ENCODE measurements around the gene LRRC75A. TPM values are rescaled to one million over a fixed set of nuclear protein-coding genes. Genes with fewer than 3 reads are reported as not detected.
A peak's percentile ranks its signal among the peaks of the same experiment; 100 is the strongest.
"Not testable (repeated sequence)": the region's sequence is repeated elsewhere in the genome, so short reads cannot be mapped to it uniquely, and the experiment has no call there.

The LRRC75A gene
- total RNA-seq, 3 donors from 2014 or later, result 1.5 to 3.3 (median 1.6) TPM

DNA sequence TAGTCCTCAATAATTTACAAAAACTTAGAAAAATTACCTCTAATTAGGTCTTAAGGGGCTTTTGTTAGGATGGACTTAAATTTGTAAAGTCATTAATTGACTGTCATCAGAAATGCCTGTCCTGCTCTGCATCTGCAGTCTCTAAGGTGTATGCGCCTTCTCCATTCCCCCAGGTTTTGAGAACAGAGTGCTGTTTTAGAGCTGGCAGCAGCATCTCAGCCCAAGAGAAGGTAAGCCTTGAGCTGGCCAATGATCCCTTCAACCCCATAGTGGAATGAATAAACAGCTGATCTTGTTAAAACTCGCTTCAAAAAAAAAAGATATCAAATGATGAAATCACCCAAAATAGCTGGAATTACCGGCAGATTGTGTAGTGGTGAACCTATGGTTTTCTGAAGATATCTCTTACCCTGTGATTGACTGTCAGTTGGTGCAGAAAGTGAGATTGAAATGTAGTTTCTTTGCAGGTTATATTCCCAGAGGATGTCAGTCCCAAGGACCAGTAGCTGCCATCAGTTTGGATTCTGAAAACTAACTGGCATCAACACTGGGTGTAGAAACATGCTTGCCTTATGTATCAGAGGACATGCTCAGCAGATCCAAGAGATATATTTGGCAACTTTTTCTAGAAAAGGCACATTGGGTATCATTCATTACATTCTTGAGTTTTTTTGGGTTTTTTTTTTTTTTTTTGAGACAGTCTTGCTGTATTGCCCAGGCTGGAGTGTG lies 50.9 kb downstream of the LRRC75A start:
- H3K4me3 ChIP-seq, result no peak overlapping the region
- no peak overlapping the region for H3K27ac ChIP-seq
- no peaks in the 10 kb centered on the region for H3K9me3 ChIP-seq
- no peaks in the 10 kb centered on the region for H3K27me3 ChIP-seq
- peaks cover 0 to 6% of the 10 kb centered on the region in 2 donors for H3K4me1 ChIP-seq
- H3K36me3 ChIP-seq, result no peaks in the 10 kb centered on the region
- TF ChIP-seq, protein P1, sequence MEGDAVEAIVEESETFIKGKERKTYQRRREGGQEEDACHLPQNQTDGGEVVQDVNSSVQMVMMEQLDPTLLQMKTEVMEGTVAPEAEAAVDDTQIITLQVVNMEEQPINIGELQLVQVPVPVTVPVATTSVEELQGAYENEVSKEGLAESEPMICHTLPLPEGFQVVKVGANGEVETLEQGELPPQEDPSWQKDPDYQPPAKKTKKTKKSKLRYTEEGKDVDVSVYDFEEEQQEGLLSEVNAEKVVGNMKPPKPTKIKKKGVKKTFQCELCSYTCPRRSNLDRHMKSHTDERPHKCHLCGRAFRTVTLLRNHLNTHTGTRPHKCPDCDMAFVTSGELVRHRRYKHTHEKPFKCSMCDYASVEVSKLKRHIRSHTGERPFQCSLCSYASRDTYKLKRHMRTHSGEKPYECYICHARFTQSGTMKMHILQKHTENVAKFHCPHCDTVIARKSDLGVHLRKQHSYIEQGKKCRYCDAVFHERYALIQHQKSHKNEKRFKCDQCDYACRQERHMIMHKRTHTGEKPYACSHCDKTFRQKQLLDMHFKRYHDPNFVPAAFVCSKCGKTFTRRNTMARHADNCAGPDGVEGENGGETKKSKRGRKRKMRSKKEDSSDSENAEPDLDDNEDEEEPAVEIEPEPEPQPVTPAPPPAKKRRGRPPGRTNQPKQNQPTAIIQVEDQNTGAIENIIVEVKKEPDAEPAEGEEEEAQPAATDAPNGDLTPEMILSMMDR (IDR thresholded peaks at IDR 0.05), result no peak
- no peak for TF ChIP-seq POLR2AphosphoS5 (IDR thresholded peaks at IDR 0.05)
- TF ChIP-seq POLR2A (IDR thresholded peaks at IDR 0.05), result no peak
- intact Hi-C loops (cut with DNase I; ENCODE audit: low total_unique reads), result no loop called here
- DNase-seq (ENCODE audit: low spot score in 2 of 2), result no peak

DNA sequence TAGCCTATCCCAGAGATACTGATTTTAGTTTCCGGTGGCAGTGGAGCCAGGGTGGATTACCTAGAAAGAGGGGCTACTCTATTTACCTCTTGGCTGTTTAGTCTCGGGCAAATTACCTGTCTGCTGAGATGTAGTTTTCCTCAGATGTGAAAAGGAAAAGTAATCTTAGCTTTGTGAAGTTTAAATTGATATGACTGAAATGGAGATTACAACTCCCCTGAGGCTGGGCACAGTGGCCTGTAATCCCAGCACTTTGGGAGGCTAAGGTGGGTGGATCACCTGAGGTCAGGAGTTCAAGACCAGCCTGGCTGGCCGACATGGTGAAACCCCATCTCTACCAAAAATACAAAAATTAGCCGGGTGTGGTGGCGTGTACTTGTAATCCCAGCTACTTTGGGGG lies 51.6 kb downstream of the LRRC75A start:
- DNase-seq (ENCODE audit: low spot score in 2 of 2); intact Hi-C loops (cut with DNase I; ENCODE audit: low total_unique reads); H3K9me3 ChIP-seq; H3K4me1 ChIP-seq; H3K27me3 ChIP-seq; H3K36me3 ChIP-seq: not testable (repeated sequence)
- Histone ChIP-seq H3K27ac (peak overlapping the region; percentile 86 to 91), H3K4me3 (peak overlapping the region; percentile 87 to 92 (median 91))

- peaks cover 0 to 6% of the 10 kb centered on the region in 2 donors for H3K4me1 ChIP-seq
- no peak for DNase-seq (ENCODE audit: low spot score in 2 of 2)
- intact Hi-C loops (cut with DNase I; ENCODE audit: low total_unique reads), result no loop called here
- H3K9me3 ChIP-seq, result no peaks in the 10 kb centered on the region
- TF ChIP-seq, protein P1 (IDR thresholded peaks at IDR 0.05), result no peak
- TF ChIP-seq POLR2A (IDR thresholded peaks at IDR 0.05), result no peak
- TF ChIP-seq POLR2AphosphoS5 (IDR thresholded peaks at IDR 0.05), result no peak
- no peaks in the 10 kb centered on the region for H3K27me3 ChIP-seq
- H3K27ac ChIP-seq, result peak overlapping the region; percentile 86 to 91
- no peaks in the 10 kb centered on the region for H3K36me3 ChIP-seq
- peak overlapping the region; percentile 87 to 92 (median 91) for H3K4me3 ChIP-seq
These were observed 52.1 kb downstream of the LRRC75A start for GRCh38 chr17:16439811-16440351.

DNA sequence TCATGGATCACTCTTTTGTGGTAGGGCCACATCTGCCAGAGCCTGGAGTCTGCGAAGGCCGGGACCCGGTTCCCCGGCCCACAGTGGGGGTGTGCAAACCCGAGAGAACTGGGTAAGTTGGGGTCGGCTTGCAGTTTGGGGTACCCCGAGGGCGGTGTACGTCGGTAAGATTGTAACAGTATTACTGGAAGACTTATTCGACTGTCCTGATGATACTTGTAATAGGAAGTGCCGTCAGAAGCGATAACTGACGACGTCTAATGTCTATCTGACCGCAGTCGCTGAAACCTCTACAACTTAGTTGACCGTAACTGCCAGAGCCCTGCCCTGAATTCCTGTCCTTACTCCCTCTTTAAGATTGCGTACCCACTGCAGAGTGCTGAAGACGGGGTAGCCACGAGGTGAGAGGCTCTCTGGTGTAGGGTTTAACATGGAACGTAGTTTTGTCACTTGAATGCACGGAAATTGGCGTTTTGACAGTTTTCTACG lies 52.6 kb downstream of the LRRC75A start:
- TF ChIP-seq POLR2AphosphoS5 (IDR thresholded peaks at IDR 0.05) (no peak), POLR2A (IDR thresholded peaks at IDR 0.05) (no peak)
- TF ChIP-seq, protein P1 (IDR thresholded peaks at IDR 0.05), result no peak
- Histone ChIP-seq H3K4me3 (peak overlapping the region; percentile 87 to 92 (median 91)), H3K36me3 (no peaks in the 10 kb centered on the region), H3K27ac (peak overlapping the region; percentile 86 to 91), H3K9me3 (no peaks in the 10 kb centered on the region), H3K27me3 (no peaks in the 10 kb centered on the region), H3K4me1 (peaks cover 0 to 6% of the 10 kb centered on the region in 2 donors)
- no peak for DNase-seq (ENCODE audit: low spot score in 2 of 2)
- intact Hi-C loops (cut with DNase I; ENCODE audit: low total_unique reads), result no loop called here

- H3K27ac ChIP-seq, result peak overlapping the region; percentile 86 to 91
- no peaks in the 10 kb centered on the region for H3K9me3 ChIP-seq
- no peaks in the 10 kb centered on the region for H3K36me3 ChIP-seq
- H3K4me3 ChIP-seq, result peak overlapping the region; percentile 87 to 92 (median 91)
- peak; percentile 93 to 96 for DNase-seq (ENCODE audit: low spot score in 2 of 2)
- peaks cover 0 to 6% of the 10 kb centered on the region in 2 donors for H3K4me1 ChIP-seq
- TF ChIP-seq POLR2A (IDR thresholded peaks at IDR 0.05), result peak; percentile 32
- TF ChIP-seq, protein P1 (IDR thresholded peaks at IDR 0.05), result no peak
- peak; percentile 49 to 94 (median 77) for TF ChIP-seq POLR2AphosphoS5 (IDR thresholded peaks at IDR 0.05)
- H3K27me3 ChIP-seq, result no peaks in the 10 kb centered on the region
- intact Hi-C loops (cut with DNase I; ENCODE audit: low total_unique reads), result no loop called here
These were observed 53.3 kb downstream of the LRRC75A start for GRCh38 chr17:16438557-16439302.
